Gastroesophageal sphincter (tissue), 3 donors: ENCODE results near the gene ERCC6L2.

Experiments used
- CTCF ChIP-seq, 4 experiments: fragments of 200-600 bp in 2 of 4; fragments of 450-650 bp in 2 of 4; sonication (generic) in 1 of 4; IDR thresholded peaks; one replicate each; pipeline ENCODE4 v1.5.1; 2017 to 2019; ENCODE audit warnings: antibody characterized with exemption in 4 of 4, mild to moderate bottlenecking in 2 of 4, moderate library complexity in 2 of 4
- POLR2A ChIP-seq, 2 donors: fragments of 450-650 bp; IDR thresholded peaks; one replicate each; pipeline ENCODE4 v1.6.1; 2017; ENCODE audit warnings: antibody characterized with exemption in 2 of 2, mild to moderate bottlenecking in 2 of 2, moderate library complexity in 1 of 2
- POLR2AphosphoS5 ChIP-seq: sonication (generic); formaldehyde crosslinking; IDR thresholded peaks from one replicate; pipeline ENCODE4 v1.6.1; 2017; ENCODE audit warnings: antibody characterized with exemption

- TF ChIP-seq CTCF (IDR thresholded peaks at IDR 0.05) (no peak), POLR2AphosphoS5 (no peak), POLR2A (IDR thresholded peaks at IDR 0.05) (no peak)
Observed at GRCh38 chr9:95971815-95972214, 96.3 kb downstream of the ERCC6L2 start.
